ENCODE data around the gene RTF1. TPM values are rescaled to one million over a fixed set of nuclear protein-coding genes. Genes with fewer than 3 reads are reported as not detected.

RTF1 gene
- total RNA-seq, 1 experiment from 2014 or later, result 49.5 TPM

- H3K14ac ChIP-seq (ENCODE audit: insufficient read depth, low read length), result no peak overlapping the region
- H3K18ac ChIP-seq (ENCODE audit: insufficient read length, low read depth, low read length), result no peak overlapping the region
- no peak overlapping the region for H2BK20ac ChIP-seq (ENCODE audit: low read depth, low read length, poor library complexity, severe bottlenecking)
- no peak overlapping the region for H3K27ac ChIP-seq (ENCODE audit: insufficient read length, low read depth, low read length)
- Mint-ChIP-seq H3K27me3 (ENCODE audit: low read depth) (no peaks in the 10 kb centered on the region), H3K36me3 (ENCODE audit: insufficient read depth in 1 of 3, low read depth in 3 of 3) (peaks cover 23 to 51% (median 50%) of the 10 kb centered on the region in 3 experiments), H3K4me1 (no peaks in the 10 kb centered on the region), H3K27ac (peak overlapping the region in 1 of 3 experiments; percentile 52; a peak in 2 of 7 replicates), H3K4me3 (no peak overlapping the region), H3K9me3 (no peaks in the 10 kb centered on the region)
- no peak for DNase-seq
- no peak overlapping the region for H4K91ac ChIP-seq (ENCODE audit: insufficient read length, low read depth, low read length)
- no peaks in the 10 kb centered on the region for H3K9me3 ChIP-seq (ENCODE audit: control insufficient read depth, low read depth, low read length)
- no peak for TF ChIP-seq CTCF (conservative IDR thresholded peaks at IDR 0.05)
- no peak overlapping the region for H4K8ac ChIP-seq (replicated peaks; ENCODE audit: insufficient read length, low read depth, low read length)
- no peak overlapping the region for H4K5ac ChIP-seq (ENCODE audit: insufficient read length, low read depth, low read length)
- no peaks in the 10 kb centered on the region for H4K20me1 ChIP-seq (ENCODE audit: control insufficient read depth, insufficient read depth, insufficient read length)
- no peak overlapping the region for H2AFZ ChIP-seq (ENCODE audit: low read length)
- WGBS (ENCODE audit: extremely low coverage, insufficient read length, low lambda C conversion rate), result no CpG with 5 or more reads among the region's 4 CpGs
- H3K27me3 ChIP-seq (ENCODE audit: insufficient read depth, low read length), result no peaks in the 10 kb centered on the region
- H3K79me1 ChIP-seq (ENCODE audit: insufficient read depth, low read depth, low read length, poor library complexity, severe bottlenecking), result peaks cover 2% of the 10 kb centered on the region
- H3K79me2 ChIP-seq (ENCODE audit: insufficient read depth, low read length), result no peaks in the 10 kb centered on the region
- H3K23me2 ChIP-seq (ENCODE audit: insufficient read length, low read depth, low read length, poor library complexity, severe bottlenecking), result no peaks in the 10 kb centered on the region
- H3K23ac ChIP-seq (ENCODE audit: insufficient read length, low read depth, low read length), result no peak overlapping the region
- H3K4ac ChIP-seq (ENCODE audit: low read depth, low read length), result no peak overlapping the region
- no peak overlapping the region for H3K4me2 ChIP-seq (ENCODE audit: insufficient read depth, insufficient read length, low read length)
- no peak overlapping the region for H2AK5ac ChIP-seq (ENCODE audit: insufficient read length, low read length)
- no peak overlapping the region for H2BK12ac ChIP-seq (ENCODE audit: insufficient read length, low read depth, low read length)
- H2BK120ac ChIP-seq (ENCODE audit: low read depth, low read length, poor library complexity, severe bottlenecking), result no peak overlapping the region
- H3K4me1 ChIP-seq (ENCODE audit: insufficient read depth, low read length), result no peaks in the 10 kb centered on the region
- no peak overlapping the region for H3K56ac ChIP-seq (ENCODE audit: insufficient read length, low read depth, low read length)
- H3T11ph ChIP-seq (ENCODE audit: low read length), result no peak overlapping the region
- no peak overlapping the region for H2BK5ac ChIP-seq (ENCODE audit: insufficient read length, low read length)
- H2BK15ac ChIP-seq (ENCODE audit: low read depth, low read length), result no peak overlapping the region
- H3K9ac ChIP-seq (ENCODE audit: extremely low read depth, insufficient read length, low read length), result no peak overlapping the region
Measured at GRCh38 chr15:41437448-41437847, 20.6 kb downstream of the RTF1 start.
